Measurements from ENCODE around the gene KCTD21.

DNA sequence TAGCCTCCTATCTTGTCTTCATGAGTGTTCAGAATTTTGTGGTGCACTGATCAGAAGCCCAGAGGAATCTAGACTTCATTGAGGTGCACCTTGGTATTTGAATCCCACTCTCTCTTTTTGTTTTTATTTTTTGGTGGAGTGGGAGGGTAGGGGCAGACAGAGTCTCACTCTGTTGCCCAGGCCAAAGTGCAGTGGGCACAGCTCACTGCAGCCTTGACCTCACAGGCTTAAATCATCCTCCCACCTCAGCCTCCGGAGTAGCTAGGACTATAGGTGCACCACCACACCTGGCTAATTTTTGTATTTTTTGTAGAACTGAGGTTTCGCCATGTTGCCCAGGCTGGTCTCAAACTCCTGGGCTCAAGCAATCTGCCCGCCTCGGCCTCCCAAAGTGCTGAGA is 38.1 kb downstream of the KCTD21 start:
- TF ChIP-seq CTCF (IDR thresholded peaks at IDR 0.05) (no peak), POLR2A (IDR thresholded peaks at IDR 0.05) (no peak), POLR2AphosphoS5 (IDR thresholded peaks at IDR 0.05) (no peak)
